GM21619 (cell line): ENCODE data around the gene ANKRD28.
A peak's percentile ranks its signal among the peaks of the same experiment; 100 is the strongest.
"Not testable (repeated sequence)": the region's sequence is repeated elsewhere in the genome, so short reads cannot be mapped to it uniquely, and the experiment has no call there.

Experiments used
- ATAC-seq: cut with Tn5 transposase; IDR thresholded peaks from one replicate; pipeline ENCODE4 v1.9.1; 2021; ENCODE audit not compliant: unreplicated experiment

ANKRD28 gene

GRCh38 chr3:15638193-15638890 is 159.4 kb downstream of the ANKRD28 start:
- ATAC-seq: no peak

- no peak for ATAC-seq
Measured at GRCh38 chr3:15637131-15637951, 160.4 kb downstream of the ANKRD28 start.

GRCh38 chr3:15636028-15636709 is 161.6 kb downstream of the ANKRD28 start:
- ATAC-seq: peak; percentile 58

- ATAC-seq: no peak
Measured at GRCh38 chr3:15635121-15635661, 162.6 kb downstream of the ANKRD28 start.

GRCh38 chr3:15634671-15635070 is 163.1 kb downstream of the ANKRD28 start:
- ATAC-seq: no peak

- no peak for ATAC-seq
Measured at GRCh38 chr3:15633766-15634598, 163.8 kb downstream of the ANKRD28 start.

GRCh38 chr3:15633159-15633558 is 164.6 kb downstream of the ANKRD28 start:
- no peak for ATAC-seq

- ATAC-seq: no peak
Measured at GRCh38 chr3:15632212-15632580, 165.6 kb downstream of the ANKRD28 start.

- no peak for ATAC-seq
Measured at GRCh38 chr3:15631426-15632211, 166.2 kb downstream of the ANKRD28 start.

GRCh38 chr3:15630646-15631350 is 167.0 kb downstream of the ANKRD28 start:
- peak; percentile 36 for ATAC-seq

GRCh38 chr3:15629860-15630597 is 167.8 kb downstream of the ANKRD28 start:
- ATAC-seq: peak; percentile 98

GRCh38 chr3:15628967-15629366 is 168.8 kb downstream of the ANKRD28 start:
- no peak for ATAC-seq

- no peak for ATAC-seq
Measured at GRCh38 chr3:15623535-15624440, 174.0 kb downstream of the ANKRD28 start.

GRCh38 chr3:15619659-15620464 is 177.9 kb downstream of the ANKRD28 start:
- ATAC-seq: not testable (repeated sequence)
